K562 (cell line): ENCODE results near the gene ZNF557. TPM values are rescaled to one million over a fixed set of nuclear protein-coding genes. Genes with fewer than 3 reads are reported as not detected.
A peak's percentile ranks its signal among the peaks of the same experiment; 100 is the strongest.

Experiments used
- EGR1 ChIP-seq: fragments of 450-650 bp; conservative IDR thresholded peaks from 2 replicates; pipeline ENCODE4 v1.6.1; 2017; ENCODE audit warnings: mild to moderate bottlenecking
- KLF13 ChIP-seq: fragments of 450-650 bp; IDR thresholded peaks from 2 replicates; pipeline ENCODE4 v1.6.1; 2016; ENCODE audit warnings: missing genetic modification characterization, low read depth, mild to moderate bottlenecking, missing compliant biosample characterization, moderate library complexity, borderline replicate concordance
- MTA3 ChIP-seq: fragments of 450-650 bp; formaldehyde crosslinking; IDR thresholded peaks from 2 replicates; pipeline ENCODE4 v1.6.1; 2017; ENCODE audit warnings: mild to moderate bottlenecking, borderline replicate concordance
- MYC ChIP-seq, 2 experiments: fragments of 250-450 bp in 1 of 2; sonication (Bioruptor Pico) in 1 of 2; IDR thresholded peaks; 2 replicates each; pipeline versions ENCODE4 v1.5.1 to v1.6.1; 2012 to 2021; ENCODE audit warnings: low read depth in 2 of 2, borderline replicate concordance in 1 of 2, improper control_type of control experiment in 1 of 2, low read length in 1 of 2, mild to moderate bottlenecking in 1 of 2, moderate library complexity in 1 of 2
- SIX5 ChIP-seq, 2 experiments: IDR thresholded peaks; 2 replicates each; pipeline ENCODE4 v1.6.1; 2011; ENCODE audit warnings: low read length in 2 of 2, borderline replicate concordance in 1 of 2, low read depth in 1 of 2, mild to moderate bottlenecking in 1 of 2, moderate library complexity in 1 of 2; ENCODE audit not compliant: insufficient read depth in 1 of 2
- SRSF1 ChIP-seq: fragments of 200-400 bp; formaldehyde crosslinking; IDR thresholded peaks from 2 replicates; pipeline ENCODE4 v1.6.1; 2017; ENCODE audit warnings: mild to moderate bottlenecking, low read depth, low read length, moderate library complexity
- STAG1 ChIP-seq: sonication (generic); formaldehyde crosslinking; IDR thresholded peaks from 2 replicates; pipeline ENCODE4 v1.5.0; 2020; ENCODE audit warnings: missing genetic modification reagents, borderline replicate concordance
- TAF7 ChIP-seq: fragments of 450-650 bp; IDR thresholded peaks from 2 replicates; pipeline ENCODE4 v1.6.1; 2016; ENCODE audit warnings: missing genetic modification characterization, missing compliant biosample characterization
- polyA plus RNA-seq, 8 experiments: library from polyadenylated mRNA; depleted of rRNA in 4 of 8; stranded (reverse) in 5 of 8; unstranded in 3 of 8; fragments of >200 nt; fragmentation: Nextera tagmentation in 2 of 8; fragmentation: Illumina TruSeq in 1 of 8; extraction: Ambion mirVana in 2 of 8; extraction: Trizol in 1 of 8; gene quantifications; 2 replicates each; pipeline versions ENCODE4 v1.2.1 to v1.2.3, GENCODE V29; 2011 to 2014; ENCODE audit warnings: inconsistent platforms in 1 of 8, missing spikeins in 1 of 8
- total RNA-seq, 7 experiments: library from RNA; depleted of rRNA in 6 of 7; stranded (reverse); fragments of >200 nt in 6 of 7; fragmentation: Illumina TruSeq in 2 of 7; extraction: Trizol in 2 of 7; gene quantifications; 2 replicates each; pipeline versions ENCODE4 v1.2.1 to v1.2.3, GENCODE V29; 2011 to 2021; ENCODE audit warnings: low replicate concordance in 1 of 7
- TF ChIP-seq, protein P1 (sequence below): fragments of 200-800 bp; sonication (Bioruptor generic); IDR thresholded peaks from 2 replicates; pipeline ENCODE4 v1.6.1; 2016; ENCODE audit warnings: missing genetic modification characterization, missing compliant biosample characterization
- TF ChIP-seq, protein P2 (sequence below), 2 experiments: fragments of 450-650 bp in 1 of 2; sonication (generic) in 1 of 2; formaldehyde crosslinking in 1 of 2; IDR thresholded peaks; 2 replicates each; pipeline versions ENCODE4 v1.7.1 to v1.9.0; 2016 to 2022; ENCODE audit warnings: inconsistent platforms in 1 of 2, mild to moderate bottlenecking in 1 of 2, missing genetic modification reagents in 1 of 2

The ZNF557 gene
- total and polyA plus RNA-seq, 9 of the 15 experiments (the other 6 are each of a cell fraction or from before 2014, with no cell fraction given), result 2.2 to 6.6 (median 4.4) TPM

DNA sequence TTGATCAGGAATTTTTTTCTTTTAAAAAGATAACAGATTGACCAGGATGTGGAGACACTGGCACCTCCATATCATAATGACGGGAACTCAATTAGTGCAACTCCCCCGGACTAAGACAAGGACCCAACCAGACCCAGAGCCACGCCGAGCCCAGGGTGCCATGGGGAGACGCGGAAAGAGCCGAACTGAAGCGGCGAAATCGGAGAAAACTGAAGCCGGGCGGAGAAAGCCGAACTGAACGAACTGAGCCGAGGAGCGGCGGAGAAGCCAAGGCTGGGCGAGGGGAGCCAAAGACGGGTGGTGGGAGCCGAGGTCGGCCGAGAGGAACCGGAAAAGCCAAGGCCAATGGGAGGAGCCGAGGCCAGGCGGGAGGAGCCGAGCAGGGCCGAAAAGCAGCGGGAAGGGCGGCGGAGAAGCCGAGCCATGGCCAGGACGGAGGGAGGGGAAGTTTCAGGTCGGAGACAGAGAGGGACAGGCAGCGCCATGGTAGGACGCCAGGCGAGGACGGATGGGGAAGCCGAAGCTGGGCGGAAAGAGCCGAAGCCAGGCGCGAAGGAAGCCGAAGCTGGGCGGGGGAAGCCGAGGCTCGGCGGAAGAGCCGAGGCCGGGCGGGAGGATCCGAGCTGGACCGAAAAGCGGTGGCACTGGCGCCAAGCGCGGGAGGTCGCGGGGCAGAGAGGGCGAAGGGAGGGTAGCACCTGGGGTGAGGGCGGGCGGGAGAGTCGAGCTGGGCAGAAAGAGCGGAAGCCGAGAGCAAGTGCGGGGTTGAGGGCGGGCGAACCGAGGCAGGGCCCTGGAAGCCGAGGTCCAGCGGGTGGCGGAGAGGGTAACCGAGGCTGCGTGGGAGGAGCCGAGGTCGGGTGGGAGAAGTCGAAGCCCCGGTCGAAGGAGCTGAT lies 29.4 kb downstream of the ZNF557 start (continued):
- TF ChIP-seq, protein P1, sequence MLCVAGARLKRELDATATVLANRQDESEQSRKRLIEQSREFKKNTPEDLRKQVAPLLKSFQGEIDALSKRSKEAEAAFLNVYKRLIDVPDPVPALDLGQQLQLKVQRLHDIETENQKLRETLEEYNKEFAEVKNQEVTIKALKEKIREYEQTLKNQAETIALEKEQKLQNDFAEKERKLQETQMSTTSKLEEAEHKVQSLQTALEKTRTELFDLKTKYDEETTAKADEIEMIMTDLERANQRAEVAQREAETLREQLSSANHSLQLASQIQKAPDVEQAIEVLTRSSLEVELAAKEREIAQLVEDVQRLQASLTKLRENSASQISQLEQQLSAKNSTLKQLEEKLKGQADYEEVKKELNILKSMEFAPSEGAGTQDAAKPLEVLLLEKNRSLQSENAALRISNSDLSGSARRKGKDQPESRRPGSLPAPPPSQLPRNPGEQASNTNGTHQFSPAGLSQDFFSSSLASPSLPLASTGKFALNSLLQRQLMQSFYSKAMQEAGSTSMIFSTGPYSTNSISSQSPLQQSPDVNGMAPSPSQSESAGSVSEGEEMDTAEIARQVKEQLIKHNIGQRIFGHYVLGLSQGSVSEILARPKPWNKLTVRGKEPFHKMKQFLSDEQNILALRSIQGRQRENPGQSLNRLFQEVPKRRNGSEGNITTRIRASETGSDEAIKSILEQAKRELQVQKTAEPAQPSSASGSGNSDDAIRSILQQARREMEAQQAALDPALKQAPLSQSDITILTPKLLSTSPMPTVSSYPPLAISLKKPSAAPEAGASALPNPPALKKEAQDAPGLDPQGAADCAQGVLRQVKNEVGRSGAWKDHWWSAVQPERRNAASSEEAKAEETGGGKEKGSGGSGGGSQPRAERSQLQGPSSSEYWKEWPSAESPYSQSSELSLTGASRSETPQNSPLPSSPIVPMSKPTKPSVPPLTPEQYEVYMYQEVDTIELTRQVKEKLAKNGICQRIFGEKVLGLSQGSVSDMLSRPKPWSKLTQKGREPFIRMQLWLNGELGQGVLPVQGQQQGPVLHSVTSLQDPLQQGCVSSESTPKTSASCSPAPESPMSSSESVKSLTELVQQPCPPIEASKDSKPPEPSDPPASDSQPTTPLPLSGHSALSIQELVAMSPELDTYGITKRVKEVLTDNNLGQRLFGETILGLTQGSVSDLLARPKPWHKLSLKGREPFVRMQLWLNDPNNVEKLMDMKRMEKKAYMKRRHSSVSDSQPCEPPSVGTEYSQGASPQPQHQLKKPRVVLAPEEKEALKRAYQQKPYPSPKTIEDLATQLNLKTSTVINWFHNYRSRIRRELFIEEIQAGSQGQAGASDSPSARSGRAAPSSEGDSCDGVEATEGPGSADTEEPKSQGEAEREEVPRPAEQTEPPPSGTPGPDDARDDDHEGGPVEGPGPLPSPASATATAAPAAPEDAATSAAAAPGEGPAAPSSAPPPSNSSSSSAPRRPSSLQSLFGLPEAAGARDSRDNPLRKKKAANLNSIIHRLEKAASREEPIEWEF (CRISPR knock-in tag), result no peak
- TF ChIP-seq KLF13 (tag) (no peak), SIX5 (IDR thresholded peaks at IDR 0.05; ENCODE audit: borderline replicate concordance in 1 of 2, insufficient read depth in 1 of 2, low read depth in 1 of 2, low read length in 2 of 2) (no peak), MYC (IDR thresholded peaks at IDR 0.05; ENCODE audit: low read depth, low read length) (peak; percentile 44; the same call in 1 of the 2 replicates), MYC (CRISPR knock-in tag; IDR thresholded peaks at IDR 0.05; ENCODE audit: borderline replicate concordance, low read depth) (no peak), EGR1 (peak; percentile 81), SRSF1 (no peak), TAF7 (peak; percentile 44; the same call in 1 of the 2 replicates), STAG1 (no peak), MTA3 (peak; percentile 48; the same call in 1 of the 2 replicates)
- TF ChIP-seq, protein P2, sequence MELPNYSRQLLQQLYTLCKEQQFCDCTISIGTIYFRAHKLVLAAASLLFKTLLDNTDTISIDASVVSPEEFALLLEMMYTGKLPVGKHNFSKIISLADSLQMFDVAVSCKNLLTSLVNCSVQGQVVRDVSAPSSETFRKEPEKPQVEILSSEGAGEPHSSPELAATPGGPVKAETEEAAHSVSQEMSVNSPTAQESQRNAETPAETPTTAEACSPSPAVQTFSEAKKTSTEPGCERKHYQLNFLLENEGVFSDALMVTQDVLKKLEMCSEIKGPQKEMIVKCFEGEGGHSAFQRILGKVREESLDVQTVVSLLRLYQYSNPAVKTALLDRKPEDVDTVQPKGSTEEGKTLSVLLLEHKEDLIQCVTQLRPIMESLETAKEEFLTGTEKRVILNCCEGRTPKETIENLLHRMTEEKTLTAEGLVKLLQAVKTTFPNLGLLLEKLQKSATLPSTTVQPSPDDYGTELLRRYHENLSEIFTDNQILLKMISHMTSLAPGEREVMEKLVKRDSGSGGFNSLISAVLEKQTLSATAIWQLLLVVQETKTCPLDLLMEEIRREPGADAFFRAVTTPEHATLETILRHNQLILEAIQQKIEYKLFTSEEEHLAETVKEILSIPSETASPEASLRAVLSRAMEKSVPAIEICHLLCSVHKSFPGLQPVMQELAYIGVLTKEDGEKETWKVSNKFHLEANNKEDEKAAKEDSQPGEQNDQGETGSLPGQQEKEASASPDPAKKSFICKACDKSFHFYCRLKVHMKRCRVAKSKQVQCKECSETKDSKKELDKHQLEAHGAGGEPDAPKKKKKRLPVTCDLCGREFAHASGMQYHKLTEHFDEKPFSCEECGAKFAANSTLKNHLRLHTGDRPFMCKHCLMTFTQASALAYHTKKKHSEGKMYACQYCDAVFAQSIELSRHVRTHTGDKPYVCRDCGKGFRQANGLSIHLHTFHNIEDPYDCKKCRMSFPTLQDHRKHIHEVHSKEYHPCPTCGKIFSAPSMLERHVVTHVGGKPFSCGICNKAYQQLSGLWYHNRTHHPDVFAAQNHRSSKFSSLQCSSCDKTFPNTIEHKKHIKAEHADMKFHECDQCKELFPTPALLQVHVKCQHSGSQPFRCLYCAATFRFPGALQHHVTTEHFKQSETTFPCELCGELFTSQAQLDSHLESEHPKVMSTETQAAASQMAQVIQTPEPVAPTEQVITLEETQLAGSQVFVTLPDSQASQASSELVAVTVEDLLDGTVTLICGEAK (IDR thresholded peaks at IDR 0.05), result peak; percentile 73
- TF ChIP-seq, protein P2 (CRISPR knock-in tag; IDR thresholded peaks at IDR 0.05), result no peak
